Measurements from ENCODE around the gene AOAH. TPM values are rescaled to one million over a fixed set of nuclear protein-coding genes. Genes with fewer than 3 reads are reported as not detected.

Gene AOAH
- total and polyA plus RNA-seq, 2 experiments from 2014 or later: not detected

DNA sequence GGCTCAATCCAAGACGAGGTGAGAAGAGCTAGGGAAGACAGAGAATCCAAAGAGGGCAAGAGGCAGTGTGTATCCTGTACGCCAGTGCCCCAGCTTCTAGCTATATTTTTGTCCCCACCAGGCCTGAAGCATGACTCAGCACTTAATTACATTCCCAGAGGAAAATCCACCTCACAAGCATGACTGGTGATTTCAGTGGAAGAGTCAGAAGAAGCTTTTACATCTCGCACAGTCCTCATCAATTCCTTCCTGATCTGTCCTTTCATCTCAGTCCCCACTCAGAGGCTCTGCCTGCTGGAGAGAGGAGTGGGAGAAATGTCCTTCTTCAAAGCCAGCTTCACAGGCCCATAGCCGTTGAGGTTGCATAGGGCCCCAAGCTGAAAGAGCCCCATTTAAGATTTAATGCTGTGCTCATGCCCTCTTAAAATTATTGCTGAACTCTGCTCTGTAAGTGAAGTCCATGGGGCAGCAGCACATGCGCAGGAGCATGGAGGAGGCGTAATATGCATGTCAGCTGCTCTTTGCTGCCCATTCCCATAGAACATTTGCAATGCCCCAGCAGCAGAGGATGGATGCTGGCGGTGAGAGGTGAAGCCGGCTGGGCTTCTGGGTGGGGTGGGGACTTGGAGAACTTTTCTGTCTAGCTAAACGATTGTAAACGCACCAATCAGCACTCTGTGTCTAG lies 39.0 kb upstream of the AOAH start:
- Histone ChIP-seq H3K27ac (no peak overlapping the region), H4K20me1 (ENCODE audit: insufficient read depth) (no peaks in the 10 kb centered on the region), H3K79me2 (ENCODE audit: insufficient read depth) (no peaks in the 10 kb centered on the region), H3K9me3 (ENCODE audit: low read depth) (no peaks in the 10 kb centered on the region), H2AFZ (no peak overlapping the region), H3K9ac (no peak overlapping the region), H3K4me1 (ENCODE audit: insufficient read depth) (no peaks in the 10 kb centered on the region), H3K4me2 (ENCODE audit: unreplicated experiment) (no peak overlapping the region), H3K36me3 (ENCODE audit: low read depth) (no peaks in the 10 kb centered on the region), H3K9me2 (ENCODE audit: insufficient read depth) (no peaks in the 10 kb centered on the region), H3K27me3 (replicated peaks; ENCODE audit: insufficient read depth) (no peaks in the 10 kb centered on the region), H3K4me3 (no peak overlapping the region), H3F3A (ENCODE audit: insufficient read depth) (no peaks in the 10 kb centered on the region)
- WGBS, 2 experiments (ENCODE audit: low coverage in 1 of 2, low lambda C conversion rate in 2 of 2, missing lambda C conversion rate in 2 of 2): 61 to 68% methylated on average over 10 of the region's 10 CpGs
- in situ Hi-C loops (cut with MboI): no loop called here
- DNase-seq: peak; percentile 18
- TF ChIP-seq EZH2phosphoT487 (IDR thresholded peaks at IDR 0.05; ENCODE audit: insufficient read depth, low read depth) (no peak), EZH2 (IDR thresholded peaks at IDR 0.05; ENCODE audit: insufficient read depth, poor library complexity, severe bottlenecking) (no peak)

DNA sequence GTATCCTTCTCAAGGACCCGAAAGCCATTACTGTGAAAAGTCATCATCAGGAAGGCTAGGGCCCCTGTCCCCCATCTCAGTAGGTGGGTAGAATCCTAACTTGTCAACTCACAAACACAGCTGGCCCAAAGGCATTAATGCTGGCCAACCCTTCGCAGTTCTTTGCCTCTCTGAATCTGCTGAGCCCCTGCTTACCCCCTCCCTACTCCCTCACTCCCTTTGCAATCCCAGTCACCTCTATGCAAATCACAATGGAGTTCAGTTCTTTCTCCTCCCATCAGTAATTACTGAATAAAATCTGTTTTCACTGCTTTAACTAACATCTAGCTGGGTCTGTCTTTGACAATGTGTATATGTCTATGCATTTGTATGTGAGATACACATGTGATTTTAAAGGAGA lies 38.1 kb upstream of the AOAH start:
- WGBS, 2 experiments (ENCODE audit: low coverage in 1 of 2, low lambda C conversion rate in 2 of 2, missing lambda C conversion rate in 2 of 2): 28 to 31% methylated on average over 2 of the region's 2 CpGs
- H3K27ac ChIP-seq: no peak overlapping the region
- DNase-seq: no peak

DNA sequence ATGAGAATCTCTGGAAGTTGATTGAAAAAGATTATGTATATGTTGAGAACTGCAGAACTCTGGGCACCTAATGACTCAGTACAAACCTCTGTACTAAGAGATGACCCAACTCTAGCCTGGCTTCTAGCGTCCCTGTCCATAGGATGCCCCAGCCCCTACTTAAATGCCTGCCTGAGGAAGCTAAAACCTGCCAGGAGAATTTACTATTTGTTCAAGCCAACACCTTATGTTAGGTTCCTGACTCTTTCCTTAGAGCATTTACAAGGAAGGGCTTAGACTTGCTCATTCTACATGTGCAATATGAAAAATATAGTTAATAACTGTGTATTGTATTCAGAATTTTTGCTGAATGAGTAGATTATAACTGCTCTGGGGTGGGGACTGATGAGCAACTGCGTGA lies 37.5 kb upstream of the AOAH start:
- Histone ChIP-seq H3K4me2 (ENCODE audit: unreplicated experiment) (no peak overlapping the region), H3K4me1 (ENCODE audit: insufficient read depth) (no peaks in the 10 kb centered on the region), H3K79me2 (ENCODE audit: insufficient read depth) (no peaks in the 10 kb centered on the region), H3K36me3 (ENCODE audit: low read depth) (no peaks in the 10 kb centered on the region), H2AFZ (no peak overlapping the region), H4K20me1 (ENCODE audit: insufficient read depth) (no peaks in the 10 kb centered on the region), H3K27me3 (replicated peaks; ENCODE audit: insufficient read depth) (no peaks in the 10 kb centered on the region), H3K9ac (no peak overlapping the region), H3K4me3 (no peak overlapping the region), H3K9me3 (ENCODE audit: low read depth) (no peaks in the 10 kb centered on the region), H3F3A (ENCODE audit: insufficient read depth) (no peaks in the 10 kb centered on the region), H3K9me2 (ENCODE audit: insufficient read depth) (no peaks in the 10 kb centered on the region), H3K27ac (no peak overlapping the region)
- no peak for DNase-seq
- TF ChIP-seq EZH2phosphoT487 (IDR thresholded peaks at IDR 0.05; ENCODE audit: insufficient read depth, low read depth): no peak
- TF ChIP-seq EZH2 (IDR thresholded peaks at IDR 0.05; ENCODE audit: insufficient read depth, poor library complexity, severe bottlenecking): no peak
- 48 to 49% methylated on average over 2 of the region's 2 CpGs for WGBS, 2 experiments (ENCODE audit: low coverage in 1 of 2, low lambda C conversion rate in 2 of 2, missing lambda C conversion rate in 2 of 2)
- in situ Hi-C loops (cut with MboI): no loop called here

More for the DNA sequence above, 38.1 kb upstream of the AOAH start:
- Histone ChIP-seq H3K4me1 (ENCODE audit: insufficient read depth) (no peaks in the 10 kb centered on the region), H3F3A (ENCODE audit: insufficient read depth) (no peaks in the 10 kb centered on the region), H3K9ac (no peak overlapping the region), H3K79me2 (ENCODE audit: insufficient read depth) (no peaks in the 10 kb centered on the region), H3K9me2 (ENCODE audit: insufficient read depth) (no peaks in the 10 kb centered on the region), H3K9me3 (ENCODE audit: low read depth) (no peaks in the 10 kb centered on the region), H4K20me1 (ENCODE audit: insufficient read depth) (no peaks in the 10 kb centered on the region), H3K4me3 (no peak overlapping the region), H3K4me2 (ENCODE audit: unreplicated experiment) (no peak overlapping the region), H2AFZ (no peak overlapping the region), H3K27me3 (replicated peaks; ENCODE audit: insufficient read depth) (no peaks in the 10 kb centered on the region), H3K36me3 (ENCODE audit: low read depth) (no peaks in the 10 kb centered on the region)
- in situ Hi-C loops (cut with MboI): no loop called here
- TF ChIP-seq EZH2phosphoT487 (IDR thresholded peaks at IDR 0.05; ENCODE audit: insufficient read depth, low read depth): no peak
- TF ChIP-seq EZH2 (IDR thresholded peaks at IDR 0.05; ENCODE audit: insufficient read depth, poor library complexity, severe bottlenecking): no peak

DNA sequence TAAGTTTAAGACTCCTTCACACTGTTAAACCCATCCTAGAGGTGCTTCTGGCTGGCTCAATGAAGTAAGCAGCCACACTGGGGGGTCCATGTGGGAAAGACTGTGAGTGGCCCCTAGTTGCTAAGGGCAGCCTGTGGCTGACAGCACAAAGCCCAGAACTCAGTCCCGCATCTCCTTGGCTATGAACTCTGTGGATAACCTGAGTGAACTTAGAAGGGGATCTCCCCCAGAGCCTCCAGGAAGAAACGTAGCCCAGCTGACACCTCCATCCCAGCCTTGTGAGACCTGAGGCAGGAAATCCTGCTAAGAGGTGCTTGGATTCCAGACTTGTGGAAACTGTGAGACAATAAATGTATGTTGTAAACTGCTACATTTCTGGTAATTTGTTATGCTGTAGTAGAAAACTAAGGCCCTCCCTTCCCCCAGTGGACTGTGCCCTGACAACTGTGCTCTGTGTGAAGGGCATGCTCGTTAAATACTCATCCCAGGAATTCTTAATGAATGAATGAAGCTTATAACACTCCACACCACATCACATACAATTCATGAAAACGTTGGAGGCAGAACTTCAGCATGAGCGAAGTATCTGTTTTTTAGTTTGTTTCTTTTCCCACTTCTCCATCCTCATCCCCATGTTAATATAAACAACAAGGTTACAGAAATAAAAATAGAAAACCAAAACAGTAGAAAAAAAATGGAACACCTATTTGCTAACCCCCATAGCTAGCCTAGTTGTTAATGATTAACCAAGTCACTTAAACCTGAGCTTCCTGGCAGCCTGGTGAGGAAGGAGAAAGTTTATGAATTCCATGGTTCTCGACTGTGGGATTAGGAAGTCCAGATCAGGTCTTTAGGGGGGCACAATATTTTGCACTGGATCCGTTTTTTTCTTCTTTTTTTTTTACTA lies 36.8 kb upstream of the AOAH start:
- 14 to 22% methylated on average over 7 of the region's 7 CpGs for WGBS, 2 experiments (ENCODE audit: low coverage in 1 of 2, low lambda C conversion rate in 2 of 2, missing lambda C conversion rate in 2 of 2)

More for the DNA sequence above, 36.8 kb upstream of the AOAH start:
- Histone ChIP-seq H3K4me2 (ENCODE audit: unreplicated experiment) (no peak overlapping the region), H3K4me1 (ENCODE audit: insufficient read depth) (no peaks in the 10 kb centered on the region), H3K9me3 (ENCODE audit: low read depth) (no peaks in the 10 kb centered on the region), H3K4me3 (no peak overlapping the region), H3K9me2 (ENCODE audit: insufficient read depth) (no peaks in the 10 kb centered on the region), H3K79me2 (ENCODE audit: insufficient read depth) (no peaks in the 10 kb centered on the region), H3F3A (ENCODE audit: insufficient read depth) (no peaks in the 10 kb centered on the region), H4K20me1 (ENCODE audit: insufficient read depth) (no peaks in the 10 kb centered on the region), H3K9ac (no peak overlapping the region), H3K27me3 (replicated peaks; ENCODE audit: insufficient read depth) (no peaks in the 10 kb centered on the region), H3K36me3 (ENCODE audit: low read depth) (no peaks in the 10 kb centered on the region), H3K27ac (no peak overlapping the region), H2AFZ (no peak overlapping the region)
- no peak for TF ChIP-seq EZH2 (IDR thresholded peaks at IDR 0.05; ENCODE audit: insufficient read depth, poor library complexity, severe bottlenecking)
- no peak for DNase-seq
- in situ Hi-C loops (cut with MboI): no loop called here

All from GM23248 (cell line).